Vagina (tissue), 2 donors: Measurements from ENCODE around the gene FAF1.

Experiments used
- POLR2A ChIP-seq, 2 donors: fragments of 450-650 bp; IDR thresholded peaks; one replicate each; pipeline ENCODE4 v1.6.1; 2017; ENCODE audit warnings: antibody characterized with exemption in 2 of 2, mild to moderate bottlenecking in 2 of 2, moderate library complexity in 2 of 2
- POLR2AphosphoS5 ChIP-seq, 2 donors: sonication (generic); formaldehyde crosslinking; IDR thresholded peaks; one replicate each; pipeline ENCODE4 v1.9.0; 2017; ENCODE audit warnings: antibody characterized with exemption in 2 of 2, mild to moderate bottlenecking in 2 of 2, low read depth in 1 of 2; ENCODE audit not compliant: insufficient read depth in 1 of 2
- TF ChIP-seq, protein P1 (sequence below), 3 experiments: fragments of 450-650 bp in 2 of 3; fragments of 200-600 bp in 1 of 3; sonication (generic) in 1 of 3; IDR thresholded peaks; one replicate each; pipeline ENCODE4 v1.5.1; 2017 to 2019; ENCODE audit warnings: antibody characterized with exemption in 3 of 3, mild to moderate bottlenecking in 2 of 3, moderate library complexity in 2 of 3

DNA sequence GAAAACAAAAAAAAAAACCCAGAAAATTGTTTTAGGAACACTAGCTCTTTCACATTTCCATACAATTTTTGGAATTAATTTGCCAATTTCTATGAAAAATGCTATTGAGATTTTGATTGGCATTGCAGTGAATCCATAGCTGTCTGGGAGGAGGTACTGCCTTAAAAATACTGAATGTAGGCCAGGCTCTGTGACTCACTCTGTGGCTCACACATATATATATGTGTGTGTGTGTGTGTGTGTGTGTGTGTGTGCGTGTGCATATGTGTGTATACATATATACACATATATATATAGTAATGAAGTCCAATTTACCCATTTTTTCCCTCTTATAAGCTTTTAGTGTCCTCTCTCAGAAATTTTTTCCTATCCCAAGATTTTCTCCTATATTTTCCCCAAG, 322.6 kb downstream of the FAF1 start:
- no peak for TF ChIP-seq POLR2A (IDR thresholded peaks at IDR 0.05)
- no peak for TF ChIP-seq POLR2AphosphoS5 (IDR thresholded peaks at IDR 0.05; ENCODE audit: insufficient read depth in 1 of 2, low read depth in 1 of 2)
- TF ChIP-seq, protein P1, sequence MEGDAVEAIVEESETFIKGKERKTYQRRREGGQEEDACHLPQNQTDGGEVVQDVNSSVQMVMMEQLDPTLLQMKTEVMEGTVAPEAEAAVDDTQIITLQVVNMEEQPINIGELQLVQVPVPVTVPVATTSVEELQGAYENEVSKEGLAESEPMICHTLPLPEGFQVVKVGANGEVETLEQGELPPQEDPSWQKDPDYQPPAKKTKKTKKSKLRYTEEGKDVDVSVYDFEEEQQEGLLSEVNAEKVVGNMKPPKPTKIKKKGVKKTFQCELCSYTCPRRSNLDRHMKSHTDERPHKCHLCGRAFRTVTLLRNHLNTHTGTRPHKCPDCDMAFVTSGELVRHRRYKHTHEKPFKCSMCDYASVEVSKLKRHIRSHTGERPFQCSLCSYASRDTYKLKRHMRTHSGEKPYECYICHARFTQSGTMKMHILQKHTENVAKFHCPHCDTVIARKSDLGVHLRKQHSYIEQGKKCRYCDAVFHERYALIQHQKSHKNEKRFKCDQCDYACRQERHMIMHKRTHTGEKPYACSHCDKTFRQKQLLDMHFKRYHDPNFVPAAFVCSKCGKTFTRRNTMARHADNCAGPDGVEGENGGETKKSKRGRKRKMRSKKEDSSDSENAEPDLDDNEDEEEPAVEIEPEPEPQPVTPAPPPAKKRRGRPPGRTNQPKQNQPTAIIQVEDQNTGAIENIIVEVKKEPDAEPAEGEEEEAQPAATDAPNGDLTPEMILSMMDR (IDR thresholded peaks at IDR 0.05): no peak
